ENCODE measurements around the gene UCHL3.

Gene UCHL3

DNA sequence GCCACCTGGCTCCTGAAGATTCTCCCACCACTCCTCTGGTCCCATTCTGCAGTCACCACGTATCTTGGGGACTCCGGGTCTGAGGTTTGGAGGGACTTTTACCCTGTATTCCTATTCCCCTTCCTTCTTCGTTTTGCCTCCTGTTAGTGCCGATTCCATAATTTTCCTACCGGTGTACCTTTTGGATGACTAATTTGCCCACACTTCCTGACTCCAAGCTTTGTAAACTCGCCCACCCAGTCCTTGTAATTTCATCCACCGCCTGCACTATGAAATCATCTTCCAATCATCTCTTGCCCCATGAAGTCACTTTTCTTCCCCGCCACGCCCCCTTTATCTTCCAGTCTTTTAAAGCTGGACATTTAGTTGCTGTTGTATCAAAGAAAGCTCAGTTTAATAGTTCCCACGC, 572 bp downstream of the UCHL3 start:
- no peak for DNase-seq

DNA sequence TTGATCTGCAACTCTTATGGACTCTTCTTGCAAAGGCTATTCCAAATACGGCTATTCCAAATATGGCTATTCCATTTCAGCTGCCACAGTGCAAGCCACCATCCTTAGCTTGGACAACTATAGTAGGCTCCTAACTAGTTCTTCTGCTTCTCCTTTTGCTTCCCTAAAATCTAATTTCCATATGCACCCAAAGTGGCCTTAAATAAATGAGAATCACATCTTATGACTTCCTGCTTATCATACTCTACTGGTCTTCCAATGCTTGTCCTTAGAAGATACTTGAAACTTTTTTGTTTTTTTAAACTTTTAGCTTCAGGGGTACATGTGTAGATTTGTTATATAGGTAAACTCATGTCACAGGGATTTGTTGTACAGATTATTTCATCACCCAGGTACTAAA, 4.9 kb downstream of the UCHL3 start:
- no peak for DNase-seq

DNA sequence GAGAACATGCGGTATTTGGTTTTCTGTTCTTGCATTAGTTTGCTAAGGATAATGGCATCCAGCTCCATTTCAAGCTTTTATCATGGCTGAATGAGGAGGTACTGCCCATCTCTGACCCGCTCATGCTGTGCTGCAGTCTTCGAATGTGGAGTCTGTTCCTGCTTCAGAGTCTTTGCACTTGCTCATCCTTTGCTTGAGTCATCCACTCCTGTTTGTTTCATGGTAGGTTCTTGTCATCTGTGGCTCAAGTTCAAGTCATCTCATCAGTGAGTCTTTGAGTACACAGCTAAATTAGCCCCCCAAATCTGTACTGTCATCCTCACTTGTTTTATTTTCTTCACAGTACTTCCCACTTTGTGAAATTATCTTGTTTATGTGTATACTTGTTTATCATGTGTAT, 5.4 kb downstream of the UCHL3 start:
- no peak for DNase-seq

DNA sequence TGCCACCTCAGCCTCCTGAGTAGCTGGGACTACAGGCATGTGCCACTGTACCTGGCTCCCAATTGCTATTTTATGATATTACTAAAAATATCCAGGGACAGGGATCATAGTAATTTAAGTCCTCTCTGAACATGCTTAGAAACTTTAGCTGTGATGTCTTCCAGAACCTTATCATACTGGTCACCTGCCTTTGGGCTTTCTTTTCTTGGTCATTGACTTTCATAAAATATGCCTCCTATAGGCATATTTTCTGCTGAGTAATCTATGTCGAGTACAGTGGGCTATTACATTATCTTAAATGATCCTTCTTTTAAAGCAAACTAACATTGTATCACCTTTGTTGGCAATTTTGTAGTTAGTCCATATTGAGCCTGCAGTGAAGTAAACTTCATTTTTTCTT, 6.2 kb downstream of the UCHL3 start:
- no peak for DNase-seq

DNA sequence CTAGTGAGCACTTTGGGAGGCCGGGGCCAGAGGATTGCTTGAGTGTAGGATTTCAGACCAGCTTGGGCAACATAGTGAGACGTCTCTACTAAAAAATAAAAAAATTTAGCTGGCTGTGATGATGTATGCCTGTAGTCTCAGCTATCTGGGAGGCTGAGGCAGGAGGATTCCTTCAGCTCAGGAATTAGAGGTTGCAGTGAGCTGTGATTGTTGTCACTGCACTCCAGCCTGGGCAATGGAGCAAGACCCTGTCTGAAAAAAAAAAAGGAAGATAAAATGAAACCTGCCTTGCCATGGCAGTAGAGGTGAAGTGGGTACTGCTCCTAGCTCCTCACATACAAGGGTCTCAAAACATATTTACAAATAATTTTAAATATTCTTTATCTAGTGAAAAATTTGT, 7.4 kb downstream of the UCHL3 start:
- no peak for DNase-seq

DNA sequence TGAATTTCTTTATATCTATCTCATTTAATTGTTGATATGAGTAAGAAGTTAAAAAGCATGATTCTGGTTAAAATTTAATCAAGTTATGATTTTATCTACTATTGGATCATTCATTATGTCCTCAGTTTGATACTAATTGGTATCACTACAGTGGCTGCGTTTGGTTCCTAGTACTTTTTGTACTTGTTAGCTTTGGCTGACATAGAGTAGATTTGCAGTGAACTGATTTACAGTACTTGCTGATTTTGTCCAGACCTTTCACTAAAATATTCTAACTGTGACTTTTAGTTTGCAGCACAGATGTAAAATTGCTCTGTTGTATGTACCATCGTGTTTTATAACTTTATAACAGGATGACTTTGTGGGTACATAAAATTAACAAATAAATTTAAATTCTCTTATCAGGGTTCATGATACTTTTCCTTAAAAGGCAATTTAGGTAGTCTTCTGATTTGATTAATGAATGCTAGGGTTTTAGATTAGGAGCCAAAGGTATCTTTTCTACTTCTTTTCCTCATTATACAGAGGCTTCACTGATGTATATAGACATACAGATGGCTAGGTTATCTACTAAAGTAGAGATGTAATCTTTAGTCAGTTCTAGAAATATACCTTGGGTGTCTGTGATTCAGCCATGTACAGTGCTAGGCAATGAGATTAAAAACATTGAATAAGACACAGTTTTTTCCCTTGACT, 8.7 kb downstream of the UCHL3 start:
- no peak for DNase-seq

DNA sequence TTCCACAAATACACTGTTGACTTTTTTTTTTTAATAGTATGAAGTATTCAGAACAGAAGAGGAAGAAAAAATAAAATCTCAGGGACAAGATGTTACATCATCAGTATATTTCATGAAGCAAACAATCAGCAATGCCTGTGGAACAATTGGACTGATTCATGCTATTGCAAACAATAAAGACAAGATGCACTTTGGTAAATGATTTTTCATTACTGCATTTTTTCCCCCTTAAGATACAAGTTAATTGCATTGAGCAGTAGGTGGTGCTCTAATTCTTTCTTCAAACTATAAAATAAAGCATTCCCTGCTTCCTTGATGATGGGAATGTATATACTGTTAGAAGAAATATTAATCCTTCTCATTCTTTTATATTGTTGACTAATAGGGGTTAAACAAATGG, 17.1 kb downstream of the UCHL3 start:
- DNase-seq: no peak

DNA sequence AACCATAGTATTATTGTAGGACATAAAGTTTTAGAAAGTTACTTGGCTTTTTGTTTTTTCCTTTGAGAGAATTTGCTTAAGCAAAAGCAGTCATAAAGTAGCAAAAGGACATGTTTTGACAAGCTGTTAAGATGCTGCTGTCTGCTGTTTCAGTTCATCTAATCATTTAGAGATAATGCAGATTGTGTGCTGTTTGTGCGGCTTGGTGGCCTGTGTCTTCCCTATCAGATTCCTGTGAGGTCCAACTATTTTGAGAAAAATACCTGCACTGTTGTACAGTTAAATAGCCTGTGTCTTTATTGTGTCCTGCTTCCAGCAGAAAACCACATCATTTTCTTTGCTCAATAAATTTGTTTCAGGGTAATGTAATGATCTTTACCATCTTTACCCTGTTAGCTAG, 20.0 kb downstream of the UCHL3 start:
- no peak for DNase-seq

DNA sequence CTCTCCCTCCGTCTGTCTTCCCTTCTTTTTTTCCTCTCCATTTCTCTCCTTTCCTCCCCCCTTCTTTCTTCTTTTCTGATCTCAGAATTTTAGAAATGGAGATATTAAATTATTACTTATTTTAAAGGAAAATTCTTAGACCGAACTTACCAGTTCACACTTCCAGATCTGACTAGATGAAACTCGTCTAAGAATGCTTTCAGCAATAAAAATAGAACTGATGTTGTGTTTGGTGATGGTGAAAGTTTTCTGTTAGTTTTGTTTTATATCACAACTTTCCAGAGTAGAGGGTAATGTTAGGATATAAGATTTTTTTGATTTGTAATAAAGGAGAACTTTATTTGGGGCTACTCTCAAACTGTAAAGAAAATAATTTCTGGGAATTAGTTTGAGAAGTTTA, 29.9 kb downstream of the UCHL3 start:
- no peak for DNase-seq

DNA sequence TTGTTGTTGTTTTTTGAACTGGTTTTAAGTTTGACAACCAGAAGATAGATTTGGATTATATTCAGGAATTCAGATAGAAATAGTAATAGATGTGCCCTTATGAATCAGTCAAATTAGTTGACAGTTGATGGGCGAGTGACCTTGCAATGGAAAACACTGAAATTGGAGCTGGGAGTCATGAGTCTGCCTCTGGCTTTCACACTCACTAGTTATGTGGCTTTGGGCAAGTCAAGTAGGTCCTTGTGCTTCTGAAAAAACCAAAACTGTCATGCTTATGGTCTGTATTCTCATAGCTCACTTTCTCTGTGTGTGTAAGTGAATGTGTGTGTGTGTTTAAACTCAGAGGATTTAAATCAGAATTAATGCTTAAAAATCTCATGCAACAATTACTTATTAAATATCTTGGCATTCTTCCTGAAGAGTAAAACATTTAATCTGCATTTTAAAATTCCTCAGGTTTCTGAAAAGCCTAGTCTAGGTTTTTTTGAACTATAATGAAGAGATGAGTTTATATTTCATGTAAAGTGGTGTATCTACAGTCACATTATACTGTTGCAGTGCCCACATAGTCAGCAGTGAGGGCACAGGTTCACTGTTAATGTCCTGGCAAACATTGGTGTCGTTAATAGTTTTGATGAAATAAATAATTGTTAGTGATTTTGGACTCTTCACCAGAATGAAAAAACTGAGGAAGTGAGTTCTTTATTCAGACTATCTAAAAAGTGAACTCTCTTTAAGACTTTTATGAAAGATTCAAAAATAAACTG, 32.5 kb downstream of the UCHL3 start:
- DNase-seq: no peak

DNA sequence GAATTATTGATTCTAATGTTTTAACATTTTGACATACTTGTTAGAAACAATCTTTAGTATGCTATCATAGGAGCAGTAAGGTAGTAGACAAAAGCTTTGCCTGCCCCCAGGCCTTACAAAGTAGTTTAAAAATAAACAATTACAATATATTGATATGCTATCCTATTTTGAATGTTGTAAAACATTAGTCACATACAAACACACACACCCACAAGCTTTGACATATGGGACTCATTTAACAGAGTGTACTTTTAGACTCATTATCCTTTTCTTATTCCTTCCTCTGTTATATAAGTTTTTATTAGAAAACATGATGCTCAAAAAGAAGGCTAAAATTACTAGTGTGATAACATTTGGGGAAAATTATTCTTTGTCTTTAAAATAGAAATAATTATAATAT, 33.5 kb downstream of the UCHL3 start:
- no peak for DNase-seq

DNA sequence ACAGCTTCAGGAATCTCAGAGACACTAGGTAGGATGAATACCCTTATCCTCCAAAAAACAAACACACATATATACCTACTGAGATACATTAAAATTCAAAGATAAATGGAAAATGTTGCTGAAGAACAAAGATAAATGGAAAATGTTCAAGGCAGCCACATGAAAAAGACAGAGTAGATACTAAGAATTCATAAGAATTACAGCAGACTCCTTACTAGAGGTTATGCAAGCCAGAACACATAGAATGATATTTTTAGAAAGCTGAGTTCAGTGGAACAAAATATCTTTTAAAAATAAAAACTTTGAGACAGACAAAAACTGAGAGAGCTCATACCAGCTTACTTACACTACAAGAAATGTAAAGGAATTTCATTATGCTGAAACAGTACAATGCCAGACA, 35.6 kb downstream of the UCHL3 start:
- no peak for DNase-seq

DNA sequence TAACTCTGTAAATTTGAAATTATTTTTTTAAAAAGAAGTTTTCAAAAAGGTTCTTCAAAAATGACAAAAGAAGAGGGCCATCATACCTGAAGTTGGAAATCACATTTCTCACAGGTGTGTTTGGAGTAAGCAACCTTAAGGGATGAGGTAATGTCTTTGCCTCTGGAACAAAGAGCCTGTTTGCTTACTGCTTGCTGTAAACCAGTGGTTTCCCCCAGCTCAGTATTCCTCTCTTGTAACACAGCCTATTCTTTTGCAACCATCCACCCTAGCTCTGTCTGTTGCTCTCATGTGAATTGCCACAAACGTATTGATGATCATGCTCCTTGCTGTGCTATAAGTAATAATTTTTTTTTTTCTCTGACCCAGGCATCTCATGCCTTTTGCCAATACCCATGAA, 38.1 kb downstream of the UCHL3 start:
- DNase-seq: no peak

DNA sequence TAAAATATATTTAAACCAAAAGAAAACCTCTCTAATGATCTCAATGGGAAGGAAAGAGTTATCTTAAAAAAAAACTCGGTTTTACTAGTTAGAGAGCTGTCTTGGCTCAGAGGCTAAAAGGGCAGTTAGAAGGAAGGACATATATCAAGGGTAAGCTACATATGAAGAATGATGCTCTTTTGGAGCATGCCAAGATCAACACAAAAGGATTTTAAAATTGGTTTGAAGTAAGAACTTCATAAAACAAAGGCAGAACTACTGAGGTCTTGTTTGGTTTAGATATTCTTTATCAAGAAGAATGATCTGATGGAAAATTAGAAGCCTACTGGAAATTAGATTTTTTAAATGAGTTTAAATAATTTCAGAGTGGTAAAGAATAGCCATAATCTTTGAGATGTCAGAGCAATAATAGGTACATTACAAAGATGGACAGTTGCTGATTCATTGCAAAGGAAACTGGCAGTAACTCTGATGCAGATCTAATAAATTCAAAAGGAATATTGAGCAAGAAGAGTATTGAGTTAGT, 47.1 kb downstream of the UCHL3 start:
- DNase-seq: no peak

DNA sequence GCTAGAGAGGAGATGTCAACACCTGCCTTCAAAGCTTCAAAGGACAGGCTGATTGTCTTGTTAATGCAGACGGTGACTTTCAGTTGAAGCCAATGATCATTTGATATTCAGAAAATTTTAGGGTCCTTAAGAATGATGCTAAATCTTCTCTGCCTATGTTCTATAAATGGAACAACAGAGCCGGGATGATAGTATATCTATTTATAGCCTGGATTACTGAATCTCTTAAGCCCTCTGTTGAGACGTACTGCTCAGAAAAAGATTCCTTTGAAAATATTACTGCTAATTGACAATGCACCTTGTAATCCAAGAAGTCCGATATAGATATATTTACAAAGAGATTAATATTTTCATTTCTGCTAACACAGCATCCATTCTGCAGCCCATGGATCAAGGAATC, 50.8 kb downstream of the UCHL3 start:
- DNase-seq: no peak

DNA sequence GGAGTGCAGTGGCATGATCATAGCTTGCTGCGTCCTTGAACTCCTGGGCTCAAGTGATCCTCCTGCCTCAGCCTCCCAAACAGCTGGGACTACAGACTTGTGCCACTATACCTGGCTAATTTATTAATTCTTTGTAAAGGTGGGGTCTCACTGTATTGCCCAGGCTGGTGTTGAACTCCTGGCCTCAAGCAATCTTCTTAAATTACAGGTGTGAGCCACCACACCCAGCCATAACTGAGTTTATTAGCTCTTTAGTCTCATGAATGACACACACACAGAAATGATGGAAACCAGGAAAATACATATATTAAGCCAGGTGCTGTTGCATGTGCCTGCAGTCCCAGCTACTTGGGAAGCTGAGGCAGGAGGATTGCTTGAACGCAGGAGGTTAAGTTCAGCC, 53.4 kb downstream of the UCHL3 start:
- no peak for DNase-seq

DNA sequence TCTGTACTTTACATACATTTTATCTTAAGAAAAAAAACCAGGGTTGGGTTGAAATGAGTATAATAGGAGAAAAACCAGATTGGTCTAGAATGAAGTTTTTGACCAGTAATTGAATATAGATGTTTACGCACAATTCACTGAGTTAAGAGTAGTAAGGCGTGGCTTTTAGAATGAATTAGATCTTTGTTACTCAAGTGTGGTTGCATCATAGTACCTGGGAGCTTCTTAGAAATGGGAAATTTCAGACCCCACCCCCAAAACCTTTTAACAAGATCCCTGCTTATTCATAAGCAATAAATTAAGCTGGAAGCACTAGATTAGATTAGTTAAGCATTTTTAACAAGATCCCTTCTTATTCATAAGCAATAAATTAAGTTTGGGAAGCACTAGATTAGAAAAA, 57.9 kb downstream of the UCHL3 start:
- no peak for DNase-seq

DNA sequence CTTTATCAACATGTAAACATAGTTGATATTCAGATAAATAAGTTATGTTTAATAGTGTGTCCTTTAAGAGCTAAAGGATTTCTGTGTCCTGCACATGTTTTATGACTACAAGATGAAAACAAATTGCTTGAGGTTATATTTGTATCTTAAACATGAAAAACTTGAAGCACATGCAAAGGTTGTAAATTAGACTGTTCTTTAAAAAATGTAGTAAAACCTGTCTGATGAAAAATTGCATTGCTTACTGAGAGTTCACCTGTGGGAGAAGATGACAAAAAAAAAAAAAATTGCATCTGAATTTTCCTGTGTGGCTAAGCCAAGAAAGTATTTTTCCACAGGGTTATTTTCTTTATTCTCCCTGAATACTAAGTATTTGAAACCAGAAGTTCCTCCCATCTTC, 60.9 kb downstream of the UCHL3 start:
- no peak for DNase-seq

DNA sequence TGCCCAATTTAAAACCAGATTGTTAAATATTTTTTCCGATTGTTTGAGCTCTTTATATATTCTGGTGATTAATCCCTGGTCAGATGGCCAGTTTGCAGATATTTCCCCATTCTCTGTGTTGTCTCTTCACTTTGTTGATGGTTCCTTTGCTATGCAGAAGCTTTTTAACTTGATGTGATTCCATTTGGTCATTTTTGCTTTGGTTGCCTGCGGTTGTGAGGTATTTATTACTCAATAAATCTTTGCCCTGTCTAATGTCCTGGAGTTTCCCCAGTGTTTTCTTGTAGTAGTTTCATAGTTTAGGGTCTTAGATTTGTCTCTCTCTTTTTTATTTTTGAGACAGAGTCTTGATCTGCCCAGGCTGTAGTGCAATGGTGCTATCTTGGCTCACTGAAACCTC, 62.8 kb downstream of the UCHL3 start:
- DNase-seq: no peak

DNA sequence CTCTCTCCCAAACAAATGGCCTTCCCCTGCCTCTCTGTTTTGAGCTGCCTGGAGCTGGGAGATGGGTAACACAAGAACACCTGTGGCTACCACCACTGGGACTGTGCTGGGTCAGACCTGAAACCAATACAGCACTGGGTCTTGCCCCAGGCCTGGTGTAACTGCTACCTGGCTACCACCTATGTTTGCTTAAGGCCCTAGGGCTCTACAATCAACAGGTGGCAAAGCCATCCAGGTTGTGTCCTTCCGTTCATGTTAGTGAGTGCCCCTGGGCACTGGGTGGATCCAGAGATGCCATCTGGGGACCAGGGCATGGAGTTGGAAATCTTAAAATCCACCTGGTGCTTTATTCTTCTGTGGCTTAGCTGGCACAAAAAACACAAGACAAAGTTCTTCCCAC, 67.6 kb downstream of the UCHL3 start:
- DNase-seq: no peak

DNA sequence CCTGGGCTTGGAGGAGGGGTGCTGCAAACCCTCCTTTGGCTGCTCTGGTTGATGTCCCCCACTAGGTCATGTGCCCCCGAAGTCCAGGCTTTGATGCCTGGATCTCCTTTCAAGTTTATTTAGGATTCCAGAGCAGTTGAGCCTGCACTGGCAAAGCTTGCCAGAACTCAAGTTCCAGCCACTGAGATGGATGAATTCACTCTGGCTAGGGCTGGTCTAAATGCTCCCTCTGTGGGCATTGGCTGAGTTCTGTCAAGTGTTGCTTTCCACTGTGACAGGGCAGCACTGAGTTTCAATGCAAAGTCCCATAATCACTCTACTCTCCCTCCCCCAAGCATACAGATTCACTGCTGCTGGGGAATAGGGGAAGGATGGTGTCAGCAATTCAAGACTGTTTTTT, 68.7 kb downstream of the UCHL3 start:
- DNase-seq: no peak

DNA sequence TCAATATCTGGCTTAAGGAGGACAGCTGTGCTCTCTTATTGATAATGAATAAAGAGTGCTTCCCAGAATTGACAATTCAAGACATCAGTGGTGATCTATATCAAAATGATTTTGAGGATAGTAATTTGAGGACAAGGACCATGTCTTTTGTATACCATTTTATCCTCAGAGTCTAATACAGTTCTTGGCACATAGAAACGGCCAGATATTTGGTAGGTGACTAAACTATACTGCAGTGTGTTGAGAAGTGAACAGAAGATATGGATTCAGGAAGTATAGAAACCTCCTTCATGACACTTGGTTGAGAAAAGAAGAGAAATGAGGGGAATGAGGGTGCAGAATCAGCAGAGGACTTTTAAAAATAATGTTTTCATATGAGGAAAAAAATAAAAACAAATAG, 70.4 kb downstream of the UCHL3 start:
- no peak for DNase-seq

DNA sequence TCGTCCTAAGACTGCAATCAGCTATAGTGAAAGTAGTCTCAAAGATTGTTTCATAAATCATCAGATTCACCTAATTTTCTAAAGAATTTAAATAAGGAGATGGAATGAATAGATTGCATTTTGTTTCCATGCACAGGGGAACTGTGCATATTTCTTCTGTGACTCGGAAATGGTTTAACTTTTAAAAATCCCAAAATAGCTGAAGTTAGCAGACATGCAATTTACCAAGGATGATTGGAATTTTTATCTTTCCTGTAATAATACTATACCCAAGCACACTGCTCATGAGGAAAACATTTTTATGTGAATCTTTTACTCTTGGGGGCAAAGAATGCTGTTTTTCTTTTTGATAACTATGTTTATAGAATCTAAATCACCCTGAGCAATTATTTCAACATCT, 71.6 kb downstream of the UCHL3 start:
- no peak for DNase-seq

DNA sequence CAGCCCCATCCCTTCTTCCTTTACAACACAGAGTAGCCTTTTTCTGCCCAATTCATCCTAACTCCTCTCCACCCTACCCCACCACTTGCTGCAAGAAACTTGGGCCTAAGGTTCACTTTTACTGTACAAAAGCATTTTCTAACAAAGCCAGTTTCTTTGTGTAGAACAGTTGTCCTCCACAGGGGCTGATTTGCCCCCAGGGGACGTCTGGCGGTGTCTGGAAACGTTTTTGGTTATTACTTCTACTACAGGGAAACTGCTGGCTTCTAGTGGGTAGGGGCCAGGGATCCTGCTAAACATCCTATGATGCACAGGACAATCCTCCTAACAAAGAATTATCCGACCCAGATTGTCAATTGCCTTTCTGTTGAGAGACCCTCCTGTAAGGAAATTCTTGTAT, 79.2 kb downstream of the UCHL3 start:
- no peak for DNase-seq

DNA sequence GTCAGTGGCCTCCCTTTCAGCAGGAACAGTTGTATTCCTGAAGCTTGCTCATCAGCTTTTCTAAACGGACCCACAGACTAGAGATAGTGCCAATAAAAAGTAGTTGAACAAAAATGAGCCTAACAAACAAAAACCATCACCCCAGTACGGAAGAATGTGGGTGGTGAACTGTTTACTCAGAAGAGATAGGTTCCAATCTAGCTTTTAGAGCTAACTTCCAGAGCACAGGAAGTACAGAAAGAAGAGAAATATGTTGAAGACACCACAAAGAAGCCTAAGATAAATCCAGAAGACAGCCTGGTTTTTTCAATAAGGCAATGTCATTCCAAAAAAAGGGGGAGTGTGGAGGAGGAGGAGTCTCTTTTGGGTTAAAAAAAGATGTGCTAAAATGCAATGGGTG, 83.7 kb downstream of the UCHL3 start:
- no peak for DNase-seq

Data from NCI-H524 treated with DMSO at 0.1 percent for 48 hours (cell line).